HepG2 (cell line): ENCODE measurements around the gene RALB. TPM values are rescaled to one million over a fixed set of nuclear protein-coding genes. Genes with fewer than 3 reads are reported as not detected.

Experiments used
- CC2D1A ChIP-seq: sonication (generic); formaldehyde crosslinking; IDR thresholded peaks from 2 replicates; pipeline ENCODE4 v1.8.1; 2023; ENCODE audit warnings: mild to moderate bottlenecking, missing genetic modification reagents
- DDIT3 ChIP-seq: sonication (generic); formaldehyde crosslinking; IDR thresholded peaks from 2 replicates; pipeline ENCODE4 v1.4.0; 2020; ENCODE audit warnings: mild to moderate bottlenecking, missing genetic modification reagents
- DNMT1 ChIP-seq: sonication (generic); formaldehyde crosslinking; IDR thresholded peaks from 2 replicates; pipeline ENCODE4 v1.5.1; 2020; ENCODE audit warnings: mild to moderate bottlenecking, missing genetic modification reagents
- GATAD2A ChIP-seq: IDR thresholded peaks from 2 replicates; pipeline ENCODE4 v1.6.1; 2016
- GPN1 ChIP-seq: sonication (generic); formaldehyde crosslinking; IDR thresholded peaks from 2 replicates; pipeline ENCODE4 v1.5.1; 2020; ENCODE audit warnings: missing genetic modification reagents, borderline replicate concordance
- JARID2 ChIP-seq: sonication (generic); formaldehyde crosslinking; IDR thresholded peaks from 2 replicates; pipeline ENCODE4 v1.8.1; 2023; ENCODE audit warnings: missing genetic modification reagents, inconsistent platforms; ENCODE audit not compliant: insufficient replicate concordance
- KDM1A ChIP-seq: IDR thresholded peaks from 2 replicates; pipeline ENCODE4 v1.6.1; 2016; ENCODE audit warnings: missing compliant biosample characterization
- ONECUT2 ChIP-seq: sonication (generic); formaldehyde crosslinking; IDR thresholded peaks from 2 replicates; pipeline ENCODE4 v1.4.0; 2020; ENCODE audit warnings: missing genetic modification reagents
- POGZ ChIP-seq: sonication (generic); formaldehyde crosslinking; IDR thresholded peaks from 2 replicates; pipeline ENCODE4 v1.4.0; 2020; ENCODE audit warnings: mild to moderate bottlenecking, missing genetic modification reagents
- SIX1 ChIP-seq: sonication (generic); formaldehyde crosslinking; IDR thresholded peaks from 2 replicates; pipeline ENCODE4 v1.4.0; 2020; ENCODE audit warnings: missing genetic modification reagents, borderline replicate concordance
- TBX3 ChIP-seq: fragments of 450-650 bp; IDR thresholded peaks from 2 replicates; pipeline ENCODE4 v1.6.1; 2017; ENCODE audit warnings: antibody characterized with exemption, mild to moderate bottlenecking, inconsistent platforms, borderline replicate concordance
- ZBTB25 ChIP-seq: IDR thresholded peaks from 2 replicates; pipeline ENCODE4 v1.6.1; 2018; ENCODE audit warnings: missing genetic modification reagents
- ZFP41 ChIP-seq: sonication (generic); formaldehyde crosslinking; IDR thresholded peaks from 2 replicates; pipeline ENCODE4 v1.4.0; 2020; ENCODE audit warnings: mild to moderate bottlenecking, missing genetic modification reagents, borderline replicate concordance
- ZNF383 ChIP-seq: sonication (generic); formaldehyde crosslinking; IDR thresholded peaks from 2 replicates; pipeline ENCODE4 v1.4.0; 2020; ENCODE audit warnings: missing genetic modification reagents, mild to moderate bottlenecking, borderline replicate concordance
- ZNF513 ChIP-seq: sonication (generic); formaldehyde crosslinking; conservative IDR thresholded peaks from 2 replicates; pipeline ENCODE4 v1.5.0; 2020; ENCODE audit warnings: missing genetic modification reagents
- polyA plus RNA-seq, 8 experiments: library from polyadenylated mRNA; depleted of rRNA in 3 of 8; stranded (reverse) in 7 of 8; unstranded in 1 of 8; fragments of >200 nt; fragmentation: Illumina TruSeq in 4 of 8; extraction: Trizol in 4 of 8; gene quantifications; 2 replicates each; pipeline versions ENCODE4 v1.2.1 to v1.2.3, GENCODE V29; 2011 to 2016; ENCODE audit warnings: low read depth in 4 of 8, missing spikeins in 1 of 8, mixed read lengths in 1 of 8; ENCODE audit not compliant: insufficient read depth in 1 of 8
- total RNA-seq, 5 experiments: library from RNA; depleted of rRNA; stranded (reverse); fragments of >200 nt; fragmentation: Illumina TruSeq; extraction: Trizol; gene quantifications; 2 replicates each; pipeline ENCODE4 v1.2.3, GENCODE V29; 2016; ENCODE audit warnings: low read depth in 1 of 5
- TF ChIP-seq, protein P1 (sequence below): sonication (generic); formaldehyde crosslinking; conservative IDR thresholded peaks from 2 replicates; pipeline ENCODE4 v1.8.0; 2022; ENCODE audit warnings: low read depth, missing genetic modification reagents
- TF ChIP-seq, protein P2 (sequence below): sonication (generic); formaldehyde crosslinking; IDR thresholded peaks from 2 replicates; pipeline ENCODE4 v1.4.0; 2020; ENCODE audit warnings: missing genetic modification reagents, mild to moderate bottlenecking, borderline replicate concordance

RALB gene
- total and polyA plus RNA-seq, 2 of the 13 experiments (the other 11 are each of a cell fraction or from before 2014, with no cell fraction given): 37.8 to 43.2 TPM

- TF ChIP-seq ZNF513 (CRISPR knock-in tag): no peak
- no peak for TF ChIP-seq CC2D1A (CRISPR knock-in tag)
- no peak for TF ChIP-seq TBX3
- no peak for TF ChIP-seq DNMT1 (CRISPR knock-in tag)
- peak; percentile 26; the same call in 1 of the 2 replicates for TF ChIP-seq ONECUT2 (CRISPR knock-in tag)
- TF ChIP-seq DDIT3 (CRISPR knock-in tag): no peak
- no peak for TF ChIP-seq ZNF383 (CRISPR knock-in tag)
- no peak for TF ChIP-seq ZFP41
- TF ChIP-seq KDM1A: no peak
- TF ChIP-seq GPN1 (CRISPR knock-in tag): no peak
- TF ChIP-seq, protein P1, sequence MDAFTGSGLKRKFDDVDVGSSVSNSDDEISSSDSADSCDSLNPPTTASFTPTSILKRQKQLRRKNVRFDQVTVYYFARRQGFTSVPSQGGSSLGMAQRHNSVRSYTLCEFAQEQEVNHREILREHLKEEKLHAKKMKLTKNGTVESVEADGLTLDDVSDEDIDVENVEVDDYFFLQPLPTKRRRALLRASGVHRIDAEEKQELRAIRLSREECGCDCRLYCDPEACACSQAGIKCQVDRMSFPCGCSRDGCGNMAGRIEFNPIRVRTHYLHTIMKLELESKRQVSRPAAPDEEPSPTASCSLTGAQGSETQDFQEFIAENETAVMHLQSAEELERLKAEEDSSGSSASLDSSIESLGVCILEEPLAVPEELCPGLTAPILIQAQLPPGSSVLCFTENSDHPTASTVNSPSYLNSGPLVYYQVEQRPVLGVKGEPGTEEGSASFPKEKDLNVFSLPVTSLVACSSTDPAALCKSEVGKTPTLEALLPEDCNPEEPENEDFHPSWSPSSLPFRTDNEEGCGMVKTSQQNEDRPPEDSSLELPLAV (CRISPR knock-in tag): no peak
- TF ChIP-seq GATAD2A (CRISPR knock-in tag): peak; percentile 36; the same call in 1 of the 2 replicates
- TF ChIP-seq SIX1 (CRISPR knock-in tag): peak; percentile 97
- TF ChIP-seq POGZ (CRISPR knock-in tag): peak; percentile 53; the same call in 1 of the 2 replicates
- no peak for TF ChIP-seq JARID2 (CRISPR knock-in tag)
- no peak for TF ChIP-seq ZBTB25 (CRISPR knock-in tag)
- TF ChIP-seq, protein P2, sequence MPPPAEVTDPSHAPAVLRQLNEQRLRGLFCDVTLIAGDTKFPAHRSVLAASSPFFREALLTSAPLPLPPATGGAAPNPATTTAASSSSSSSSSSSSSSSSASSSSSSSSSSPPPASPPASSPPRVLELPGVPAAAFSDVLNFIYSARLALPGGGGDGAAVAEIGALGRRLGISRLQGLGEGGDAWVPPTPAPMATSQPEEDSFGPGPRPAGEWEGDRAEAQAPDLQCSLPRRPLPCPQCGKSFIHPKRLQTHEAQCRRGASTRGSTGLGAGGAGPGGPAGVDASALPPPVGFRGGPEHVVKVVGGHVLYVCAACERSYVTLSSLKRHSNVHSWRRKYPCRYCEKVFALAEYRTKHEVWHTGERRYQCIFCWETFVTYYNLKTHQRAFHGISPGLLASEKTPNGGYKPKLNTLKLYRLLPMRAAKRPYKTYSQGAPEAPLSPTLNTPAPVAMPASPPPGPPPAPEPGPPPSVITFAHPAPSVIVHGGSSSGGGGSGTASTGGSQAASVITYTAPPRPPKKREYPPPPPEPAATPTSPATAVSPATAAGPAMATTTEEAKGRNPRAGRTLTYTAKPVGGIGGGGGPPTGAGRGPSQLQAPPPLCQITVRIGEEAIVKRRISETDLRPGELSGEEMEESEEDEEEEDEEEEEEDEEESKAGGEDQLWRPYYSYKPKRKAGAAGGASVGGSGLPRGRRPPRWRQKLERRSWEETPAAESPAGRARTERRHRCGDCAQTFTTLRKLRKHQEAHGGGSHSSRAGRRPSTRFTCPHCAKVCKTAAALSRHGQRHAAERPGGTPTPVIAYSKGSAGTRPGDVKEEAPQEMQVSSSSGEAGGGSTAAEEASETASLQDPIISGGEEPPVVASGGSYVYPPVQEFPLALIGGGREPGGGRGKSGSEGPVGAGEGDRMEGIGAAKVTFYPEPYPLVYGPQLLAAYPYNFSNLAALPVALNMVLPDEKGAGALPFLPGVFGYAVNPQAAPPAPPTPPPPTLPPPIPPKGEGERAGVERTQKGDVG: peak; percentile 57; the same call in 1 of the 2 replicates
These were observed 23.2 kb downstream of the RALB start (continued) for GRCh38 chr2:120275617-120276400.
